Prostate gland (tissue), 2 donors: ENCODE results near the gene FBXO42. TPM values are rescaled to one million over a fixed set of nuclear protein-coding genes. Genes with fewer than 3 reads are reported as not detected.

Source experiments
- DNase-seq: peaks from one replicate; pipeline ENCODE4 v3.0.0-alpha.2; 2019; ENCODE audit warnings: low spot score
- H3K27ac ChIP-seq, 2 donors: fragments of 200-600 bp; sonication (generic); 2 replicates each; pipeline ENCODE4 v1.5.1; 2017 to 2019
- H3K27me3 ChIP-seq: fragments of 200-600 bp; sonication (generic); replicated peaks from 2 replicates; pipeline ENCODE4 v1.5.1; 2019; ENCODE audit not compliant: insufficient read depth
- H3K36me3 ChIP-seq, 2 donors: fragments of 200-600 bp; sonication (generic); 1 replicate in 1 of 2; 2 replicates in 1 of 2; pipeline versions ENCODE4 v1.5.1 to v1.8.1; 2017 to 2019
- H3K4me1 ChIP-seq: fragments of 200-600 bp; sonication (generic); replicated peaks from 2 replicates; pipeline ENCODE4 v1.5.1; 2019
- H3K4me3 ChIP-seq, 2 donors: fragments of 200-600 bp; sonication (generic); 2 replicates each; pipeline ENCODE4 v1.5.1; 2017 to 2019
- H3K9me3 ChIP-seq: fragments of 200-600 bp; sonication (generic); 2 replicates; pipeline ENCODE4 v1.5.1; 2017
- POLR2A ChIP-seq: fragments of 450-650 bp; IDR thresholded peaks from one replicate; pipeline ENCODE4 v1.6.1; 2016; ENCODE audit warnings: antibody characterized with exemption, mild to moderate bottlenecking
- POLR2AphosphoS5 ChIP-seq: sonication (generic); formaldehyde crosslinking; IDR thresholded peaks from one replicate; pipeline ENCODE4 v1.6.1; 2017; ENCODE audit warnings: antibody characterized with exemption
- WGBS: methylation state at CpG from one replicate; pipeline ENCODE4 v1.1.5; 2018; 5-methylcytosine and 5-hydroxymethylcytosine counted together
- intact Hi-C: fragments of 100-400 bp; cut with DNase I; formaldehyde crosslinking; loops from one replicate; pipeline ENCODE4 v1.14.2; 2022
- total RNA-seq, 2 donors: library from RNA; depleted of rRNA; stranded (reverse); fragments of >200 nt; gene quantifications; one replicate each; pipeline ENCODE4 v1.1.0, GENCODE V29; 2016
- TF ChIP-seq, protein P1 (sequence below), 4 experiments: fragments of 200-600 bp in 2 of 4; fragments of 450-650 bp in 2 of 4; sonication (generic) in 2 of 4; IDR thresholded peaks; 1 replicate in 3 of 4; 2 replicates in 1 of 4; pipeline ENCODE4 v1.5.1; 2016 to 2019; ENCODE audit warnings: antibody characterized with exemption in 4 of 4, mild to moderate bottlenecking in 2 of 4, moderate library complexity in 2 of 4

Gene FBXO42
- total RNA-seq, 2 donors from 2014 or later: 26.6 to 52.6 TPM

DNA sequence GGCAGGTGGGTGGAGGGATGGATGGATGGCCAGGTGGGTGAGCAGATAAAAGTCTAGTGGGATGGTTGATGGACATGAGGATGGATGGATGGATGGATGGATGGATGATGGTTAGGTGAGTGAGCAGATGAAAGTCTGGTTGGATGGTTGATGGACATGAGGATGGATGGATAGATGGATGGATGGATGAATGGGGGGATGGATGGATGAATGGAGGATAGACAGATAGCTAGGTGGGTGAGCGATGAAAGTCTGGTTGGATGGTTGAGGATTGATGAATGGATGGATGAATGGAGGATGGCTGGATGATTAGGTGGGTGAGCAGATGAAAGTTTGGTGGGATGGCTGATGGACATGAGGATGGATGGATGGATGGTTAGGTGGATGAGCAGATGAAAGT is 130.8 kb downstream of the FBXO42 start:
- Histone ChIP-seq H3K27ac (no peak overlapping the region), H3K27me3 (no peaks in the 10 kb centered on the region), H3K4me3 (no peak overlapping the region), H3K4me1 (no peaks in the 10 kb centered on the region), H3K36me3 (no peaks in the 10 kb centered on the region), H3K9me3 (no peaks in the 10 kb centered on the region)
- intact Hi-C loops: no loop called here
- 95% methylated on average over 1 of the region's 1 CpG for WGBS
- no peak for DNase-seq
- TF ChIP-seq POLR2A (no peak), POLR2AphosphoS5 (no peak)
- TF ChIP-seq, protein P1, sequence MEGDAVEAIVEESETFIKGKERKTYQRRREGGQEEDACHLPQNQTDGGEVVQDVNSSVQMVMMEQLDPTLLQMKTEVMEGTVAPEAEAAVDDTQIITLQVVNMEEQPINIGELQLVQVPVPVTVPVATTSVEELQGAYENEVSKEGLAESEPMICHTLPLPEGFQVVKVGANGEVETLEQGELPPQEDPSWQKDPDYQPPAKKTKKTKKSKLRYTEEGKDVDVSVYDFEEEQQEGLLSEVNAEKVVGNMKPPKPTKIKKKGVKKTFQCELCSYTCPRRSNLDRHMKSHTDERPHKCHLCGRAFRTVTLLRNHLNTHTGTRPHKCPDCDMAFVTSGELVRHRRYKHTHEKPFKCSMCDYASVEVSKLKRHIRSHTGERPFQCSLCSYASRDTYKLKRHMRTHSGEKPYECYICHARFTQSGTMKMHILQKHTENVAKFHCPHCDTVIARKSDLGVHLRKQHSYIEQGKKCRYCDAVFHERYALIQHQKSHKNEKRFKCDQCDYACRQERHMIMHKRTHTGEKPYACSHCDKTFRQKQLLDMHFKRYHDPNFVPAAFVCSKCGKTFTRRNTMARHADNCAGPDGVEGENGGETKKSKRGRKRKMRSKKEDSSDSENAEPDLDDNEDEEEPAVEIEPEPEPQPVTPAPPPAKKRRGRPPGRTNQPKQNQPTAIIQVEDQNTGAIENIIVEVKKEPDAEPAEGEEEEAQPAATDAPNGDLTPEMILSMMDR (IDR thresholded peaks at IDR 0.05): no peak

DNA sequence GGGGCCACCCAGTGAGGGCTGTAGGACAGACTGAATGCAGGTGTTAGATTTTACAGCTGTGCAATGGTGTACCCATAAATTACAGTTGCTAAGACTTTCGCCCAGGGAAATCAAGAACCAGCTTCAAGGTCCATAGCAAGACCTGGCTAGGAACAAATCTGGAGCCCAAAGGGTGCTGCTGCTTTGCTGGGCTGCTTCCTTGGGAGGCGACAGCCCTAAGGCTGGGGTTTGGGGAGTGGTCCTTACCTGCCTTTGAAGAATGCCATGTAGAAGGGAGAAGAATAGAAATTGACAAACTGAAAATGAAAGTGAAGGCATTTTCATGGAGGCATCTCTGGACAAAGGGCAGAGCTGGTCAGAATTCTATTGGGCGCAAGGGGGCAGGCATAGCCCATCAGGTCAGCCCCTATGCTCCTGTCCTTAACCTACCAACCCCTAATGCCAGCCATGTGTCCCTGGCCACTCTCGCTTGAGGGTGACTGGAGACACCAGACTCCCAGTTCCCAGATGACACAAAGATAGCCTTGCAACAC is 132.2 kb downstream of the FBXO42 start:
- WGBS: 90% methylated on average over 4 of the region's 4 CpGs
- no peak for DNase-seq
- Histone ChIP-seq H3K36me3 (no peaks in the 10 kb centered on the region), H3K27me3 (no peaks in the 10 kb centered on the region), H3K4me1 (no peaks in the 10 kb centered on the region), H3K27ac (no peak overlapping the region), H3K9me3 (no peaks in the 10 kb centered on the region), H3K4me3 (no peak overlapping the region)
- TF ChIP-seq POLR2A: no peak
- TF ChIP-seq, protein P1 (IDR thresholded peaks at IDR 0.05): no peak
- TF ChIP-seq POLR2AphosphoS5: no peak
- intact Hi-C loops: no loop called here

DNA sequence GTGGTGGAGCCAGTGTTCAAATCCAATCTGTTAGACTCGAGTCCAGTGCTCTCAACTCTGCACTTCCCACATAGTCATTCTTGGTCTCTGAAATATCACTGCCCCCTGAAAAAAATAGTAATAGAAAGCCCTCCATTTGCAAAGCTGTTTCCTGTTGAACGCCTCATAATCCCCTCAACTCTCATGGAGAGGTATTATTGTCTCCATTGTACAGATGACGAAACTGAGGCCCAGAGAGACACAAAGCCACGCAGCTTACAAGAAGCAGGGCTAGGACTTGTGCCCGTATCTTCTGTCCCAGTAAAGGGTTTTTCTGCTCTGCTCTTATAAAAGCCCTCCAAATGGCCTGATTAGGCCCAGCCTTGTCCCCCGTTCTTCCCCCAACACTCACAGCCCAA is 133.6 kb downstream of the FBXO42 start:
- H3K27me3 ChIP-seq: no peaks in the 10 kb centered on the region
- no peaks in the 10 kb centered on the region for H3K9me3 ChIP-seq
- H3K36me3 ChIP-seq: no peaks in the 10 kb centered on the region
- no peaks in the 10 kb centered on the region for H3K4me1 ChIP-seq
- no peak overlapping the region for H3K4me3 ChIP-seq
- TF ChIP-seq, protein P1 (IDR thresholded peaks at IDR 0.05): no peak
- TF ChIP-seq POLR2A (no peak), POLR2AphosphoS5 (no peak)
- WGBS: 95% methylated on average over 6 of the region's 6 CpGs
- no peak overlapping the region for H3K27ac ChIP-seq
- DNase-seq: no peak
- intact Hi-C loops: no loop called here

DNA sequence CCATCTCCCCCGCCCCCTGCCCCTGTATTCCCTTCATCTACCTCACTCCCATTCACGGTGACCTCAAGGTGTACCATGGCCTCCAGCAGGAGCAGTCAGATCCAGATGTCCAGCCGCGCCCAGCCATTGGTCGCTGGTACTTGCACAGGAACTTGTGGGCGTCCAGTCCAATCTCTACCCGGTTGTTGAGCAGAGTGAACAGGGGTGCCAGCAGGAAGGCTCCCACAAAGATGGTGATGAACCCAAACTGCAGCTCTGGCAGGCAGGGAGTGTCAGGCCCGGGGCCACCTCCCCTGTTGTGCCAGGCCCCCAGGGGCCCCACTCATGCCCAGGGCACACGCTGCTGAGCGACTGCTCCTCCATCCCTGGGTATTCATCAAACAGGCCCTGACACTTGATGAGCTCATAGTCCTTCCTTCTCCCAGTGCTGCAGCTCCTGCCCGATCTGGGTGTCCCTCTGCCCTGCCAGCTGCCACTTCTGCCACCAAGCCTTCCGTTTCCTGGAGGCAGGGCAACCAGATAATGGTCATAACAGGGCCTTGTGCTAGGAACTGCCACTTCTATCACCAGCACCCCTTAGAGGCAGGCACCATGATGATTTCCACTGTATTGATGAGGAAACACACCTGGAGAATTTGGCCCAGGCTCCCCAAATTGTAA is 134.1 kb downstream of the FBXO42 start:
- intact Hi-C loops: no loop called here
- Histone ChIP-seq H3K4me1 (no peaks in the 10 kb centered on the region), H3K9me3 (no peaks in the 10 kb centered on the region), H3K36me3 (no peaks in the 10 kb centered on the region), H3K4me3 (no peak overlapping the region), H3K27me3 (no peaks in the 10 kb centered on the region), H3K27ac (peak overlapping the region; percentile 35 to 36)
- DNase-seq: no peak
- TF ChIP-seq POLR2AphosphoS5 (no peak), POLR2A (no peak)
- TF ChIP-seq, protein P1 (IDR thresholded peaks at IDR 0.05): no peak
- WGBS: 76% methylated on average over 12 of the region's 12 CpGs
